Trophoblast cell (in vitro differentiated cells and primary cell): ENCODE measurements around the gene RESF1.

ENCODE experiments used
- DNase-seq, 2 donors: peaks; one replicate each; pipeline ENCODE4 v3.0.0-alpha.2; 2016
- H2AFZ ChIP-seq: 2 replicates; pipeline ENCODE4 v1.6.1; 2013; ENCODE audit warnings: low read length, moderate library complexity, mild to moderate bottlenecking; ENCODE audit not compliant: insufficient read depth, poor library complexity
- H2AK5ac ChIP-seq: 2 replicates; pipeline ENCODE4 v1.6.1; 2013; ENCODE audit warnings: mild to moderate bottlenecking, low read length
- H2BK120ac ChIP-seq: 2 replicates; pipeline ENCODE4 v1.6.1; 2013; ENCODE audit warnings: low read length, mild to moderate bottlenecking, moderate library complexity; ENCODE audit not compliant: insufficient read depth, poor library complexity
- H2BK12ac ChIP-seq: 2 replicates; pipeline ENCODE4 v1.6.1; 2013; ENCODE audit warnings: mild to moderate bottlenecking, low read length, moderate library complexity
- H2BK5ac ChIP-seq: 2 replicates; pipeline ENCODE4 v1.6.1; 2013; ENCODE audit warnings: low read length, low read depth, moderate library complexity, mild to moderate bottlenecking; ENCODE audit not compliant: poor library complexity
- H3K14ac ChIP-seq: 2 replicates; pipeline ENCODE4 v1.6.1; 2013; ENCODE audit warnings: mild to moderate bottlenecking, low read length
- H3K18ac ChIP-seq: 2 replicates; pipeline ENCODE4 v1.6.1; 2013; ENCODE audit warnings: mild to moderate bottlenecking, low read length
- H3K23ac ChIP-seq: 2 replicates; pipeline ENCODE4 v1.6.1; 2013; ENCODE audit warnings: low read length
- H3K27ac ChIP-seq: 2 replicates; pipeline ENCODE4 v1.5.1; 2013; ENCODE audit warnings: low read depth, mild to moderate bottlenecking, inconsistent platforms, low read length, moderate library complexity
- H3K27me3 ChIP-seq: 2 replicates; pipeline ENCODE4 v1.6.1; 2013; ENCODE audit warnings: inconsistent platforms, mild to moderate bottlenecking, low read length, moderate library complexity; ENCODE audit not compliant: insufficient read depth
- H3K36me3 ChIP-seq, 2 experiments: 1 replicate in 1 of 2; 2 replicates in 1 of 2; pipeline ENCODE4 v1.6.1; 2013; ENCODE audit warnings: low read length in 2 of 2, mild to moderate bottlenecking in 2 of 2, moderate library complexity in 1 of 2; ENCODE audit not compliant: insufficient read depth in 2 of 2, control insufficient read depth in 1 of 2
- H3K4ac ChIP-seq: 2 replicates; pipeline ENCODE4 v1.6.1; 2013; ENCODE audit warnings: low read depth, mild to moderate bottlenecking, low read length, moderate library complexity
- H3K4me1 ChIP-seq, 2 experiments: 1 replicate in 1 of 2; 2 replicates in 1 of 2; pipeline ENCODE4 v1.6.1; 2013; ENCODE audit warnings: low read length in 2 of 2, mild to moderate bottlenecking in 2 of 2, moderate library complexity in 1 of 2; ENCODE audit not compliant: insufficient read depth in 2 of 2, control insufficient read depth in 1 of 2
- H3K4me2 ChIP-seq: 2 replicates; pipeline ENCODE4 v1.6.1; 2013; ENCODE audit warnings: inconsistent platforms, mild to moderate bottlenecking, low read length, moderate library complexity
- H3K4me3 ChIP-seq: 2 replicates; pipeline ENCODE4 v1.5.1; 2013; ENCODE audit warnings: mild to moderate bottlenecking, low read depth, low read length, inconsistent platforms
- H3K79me1 ChIP-seq: one replicate; pipeline ENCODE4 v1.6.1; 2013; ENCODE audit warnings: low read length
- H3K79me2 ChIP-seq: 2 replicates; pipeline ENCODE4 v1.6.1; 2013; ENCODE audit warnings: low read length, mild to moderate bottlenecking; ENCODE audit not compliant: control insufficient read depth, insufficient read depth, poor library complexity
- H3K9ac ChIP-seq: 2 replicates; pipeline ENCODE4 v1.6.1; 2013; ENCODE audit warnings: mild to moderate bottlenecking, low read length
- H3K9me3 ChIP-seq: 2 replicates; pipeline ENCODE4 v1.6.1; 2013; ENCODE audit warnings: low read depth, mild to moderate bottlenecking, control low read depth, inconsistent platforms, low read length; ENCODE audit not compliant: insufficient read depth
- H4K12ac ChIP-seq: 2 replicates; pipeline ENCODE4 v1.6.1; 2013; ENCODE audit warnings: low read depth, mild to moderate bottlenecking, low read length, moderate library complexity
- H4K8ac ChIP-seq: 2 replicates; pipeline ENCODE4 v1.6.1; 2013; ENCODE audit warnings: low read depth, mild to moderate bottlenecking, low read length, moderate library complexity
- H4K91ac ChIP-seq: one replicate; pipeline ENCODE4 v1.6.1; 2013; ENCODE audit warnings: low read depth, mild to moderate bottlenecking, low read length, moderate library complexity
- WGBS: extraction: QIAGEN DNeasy Blood & Tissue Kit; methylation state at CpG from one replicate; pipeline ENCODE4 v1.1.7; 2013; ENCODE audit warnings: missing lambda C conversion rate; ENCODE audit not compliant: insufficient read length, insufficient coverage; ENCODE audit errors: extremely low coverage; 5-methylcytosine and 5-hydroxymethylcytosine counted together

RESF1 gene

GRCh38 chr12:31966558-31967205 lies 7.5 kb downstream of the RESF1 start:
- Histone ChIP-seq H3K9ac (no peak overlapping the region), H4K8ac (no peak overlapping the region), H3K14ac (no peak overlapping the region), H2AFZ (no peak overlapping the region), H3K23ac (no peak overlapping the region), H3K18ac (no peak overlapping the region), H4K91ac (no peak overlapping the region), H2BK120ac (no peak overlapping the region), H3K4ac (no peak overlapping the region), H3K4me3 (no peak overlapping the region), H2BK12ac (no peak overlapping the region), H3K27ac (no peak overlapping the region), H4K12ac (no peak overlapping the region), H2AK5ac (no peak overlapping the region), H3K9me3 (peaks cover 2% of the 10 kb centered on the region), H3K79me2 (peaks cover 10% of the 10 kb centered on the region), H3K27me3 (no peaks in the 10 kb centered on the region), H3K4me2 (no peak overlapping the region), H2BK5ac (no peak overlapping the region), H3K36me3 (peaks cover 22 to 25% of the 10 kb centered on the region in 2 experiments), H3K79me1 (no peaks in the 10 kb centered on the region), H3K4me1 (peaks cover 3 to 7% of the 10 kb centered on the region in 2 experiments)
- WGBS = no CpG with 5 or more reads among the region's 5 CpGs
- DNase-seq = no peak

- Histone ChIP-seq H3K23ac (no peak overlapping the region), H3K27me3 (no peaks in the 10 kb centered on the region), H3K14ac (no peak overlapping the region), H2BK5ac (no peak overlapping the region), H3K4me1 (peaks cover 0 to 4% of the 10 kb centered on the region in 2 experiments), H4K8ac (no peak overlapping the region), H3K9ac (no peak overlapping the region), H4K12ac (no peak overlapping the region), H4K91ac (no peak overlapping the region), H3K4ac (no peak overlapping the region), H2AFZ (no peak overlapping the region), H3K36me3 (peaks cover 27 to 30% of the 10 kb centered on the region in 2 experiments), H3K4me3 (no peak overlapping the region), H3K9me3 (peaks cover 5% of the 10 kb centered on the region), H2BK120ac (no peak overlapping the region), H3K4me2 (no peak overlapping the region), H3K27ac (no peak overlapping the region), H2AK5ac (no peak overlapping the region), H3K79me1 (no peaks in the 10 kb centered on the region), H3K79me2 (peaks cover 10% of the 10 kb centered on the region), H3K18ac (no peak overlapping the region), H2BK12ac (no peak overlapping the region)
- WGBS = no CpG with 5 or more reads among the region's 7 CpGs
- no peak for DNase-seq
Measured at GRCh38 chr12:31967539-31967938, 8.3 kb downstream of the RESF1 start.

GRCh38 chr12:31970199-31970598 lies 11.0 kb downstream of the RESF1 start:
- no peak overlapping the region for H2BK120ac ChIP-seq
- no peak overlapping the region for H3K4me2 ChIP-seq
- no peak overlapping the region for H2BK12ac ChIP-seq
- no peak overlapping the region for H3K18ac ChIP-seq
- H3K4ac ChIP-seq = no peak overlapping the region
- no peak overlapping the region for H4K91ac ChIP-seq
- H3K79me2 ChIP-seq = peaks cover 9% of the 10 kb centered on the region
- H3K36me3 ChIP-seq = peaks cover 22 to 35% of the 10 kb centered on the region in 2 experiments
- H3K4me1 ChIP-seq = peaks cover 0 to 3% of the 10 kb centered on the region in 2 experiments
- DNase-seq = no peak
- no peak overlapping the region for H3K23ac ChIP-seq
- no peaks in the 10 kb centered on the region for H3K27me3 ChIP-seq
- no peak overlapping the region for H3K9ac ChIP-seq
- no peak overlapping the region for H2AFZ ChIP-seq
- no peak overlapping the region for H2AK5ac ChIP-seq
- H3K4me3 ChIP-seq = no peak overlapping the region
- peaks cover 3% of the 10 kb centered on the region for H3K9me3 ChIP-seq
- H2BK5ac ChIP-seq = no peak overlapping the region
- no peak overlapping the region for H4K12ac ChIP-seq
- H3K14ac ChIP-seq = no peak overlapping the region
- H3K27ac ChIP-seq = no peak overlapping the region
- no peaks in the 10 kb centered on the region for H3K79me1 ChIP-seq
- no peak overlapping the region for H4K8ac ChIP-seq

GRCh38 chr12:31973818-31974217 lies 14.6 kb downstream of the RESF1 start:
- no peak overlapping the region for H2BK5ac ChIP-seq
- peaks cover 3% of the 10 kb centered on the region for H3K9me3 ChIP-seq
- no peak overlapping the region for H2BK12ac ChIP-seq
- peaks cover 6% of the 10 kb centered on the region for H3K79me2 ChIP-seq
- no peak overlapping the region for H3K4me3 ChIP-seq
- DNase-seq = no peak
- H4K8ac ChIP-seq = no peak overlapping the region
- H3K18ac ChIP-seq = peak overlapping the region; percentile 53
- no peaks in the 10 kb centered on the region for H3K79me1 ChIP-seq
- no peaks in the 10 kb centered on the region for H3K27me3 ChIP-seq
- no peak overlapping the region for H2BK120ac ChIP-seq
- no peak overlapping the region for H4K12ac ChIP-seq
- peaks cover 25 to 36% of the 10 kb centered on the region in 2 experiments for H3K36me3 ChIP-seq
- peak overlapping the region; percentile 55 for H3K4ac ChIP-seq
- no peak overlapping the region for H3K4me2 ChIP-seq
- no peak overlapping the region for H3K23ac ChIP-seq
- H4K91ac ChIP-seq = no peak overlapping the region
- H3K27ac ChIP-seq = no peak overlapping the region
- no peak overlapping the region for H2AK5ac ChIP-seq
- no peak overlapping the region for H3K14ac ChIP-seq
- no peak overlapping the region for H2AFZ ChIP-seq
- H3K9ac ChIP-seq = no peak overlapping the region
- H3K4me1 ChIP-seq = no peaks in the 10 kb centered on the region
- no CpG with 5 or more reads among the region's 5 CpGs for WGBS
